Breast epithelium (tissue), 4 donors: ENCODE results near the gene LDAH. TPM values are rescaled to one million over a fixed set of nuclear protein-coding genes. Genes with fewer than 3 reads are reported as not detected.
A peak's percentile ranks its signal among the peaks of the same experiment; 100 is the strongest.

Source experiments
- DNase-seq, 2 donors: peaks; one replicate each; pipeline ENCODE4 v3.0.0-alpha.2; 2019; ENCODE audit warnings: low spot score in 2 of 2
- H3K27ac ChIP-seq, 2 donors: fragments of 200-600 bp; sonication (generic) in 1 of 2; one replicate each; pipeline ENCODE4 v1.5.1; 2016 to 2019; ENCODE audit warnings: mild to moderate bottlenecking in 1 of 2
- H3K27me3 ChIP-seq, 2 donors: fragments of 200-600 bp; sonication (generic) in 1 of 2; one replicate each; pipeline versions ENCODE4 v1.5.1 to v1.6.0; 2017 to 2019; ENCODE audit warnings: control low read depth in 1 of 2, mild to moderate bottlenecking in 1 of 2
- H3K36me3 ChIP-seq: fragments of 200-600 bp; one replicate; pipeline ENCODE4 v1.5.1; 2019
- H3K4me1 ChIP-seq, 2 donors: fragments of 200-600 bp; sonication (generic); one replicate each; pipeline ENCODE4 v1.5.1; 2016 to 2019; ENCODE audit warnings: control low read depth in 1 of 2
- H3K4me3 ChIP-seq, 3 donors: fragments of 200-600 bp; sonication (generic); 1 replicate in 2 of 3; 2 replicates in 1 of 3; pipeline ENCODE4 v1.5.1; 2016 to 2019; ENCODE audit warnings: mild to moderate bottlenecking in 3 of 3, moderate library complexity in 2 of 3
- H3K9me3 ChIP-seq, 2 donors: fragments of 200-600 bp; sonication (generic) in 1 of 2; one replicate each; pipeline ENCODE4 v1.5.1; 2016 to 2019; ENCODE audit warnings: control low read depth in 1 of 2
- POLR2A ChIP-seq: fragments of 450-650 bp; IDR thresholded peaks from one replicate; pipeline ENCODE4 v1.6.1; 2016; ENCODE audit warnings: antibody characterized with exemption, mild to moderate bottlenecking, moderate library complexity
- POLR2AphosphoS5 ChIP-seq, 3 donors: sonication (generic); formaldehyde crosslinking; IDR thresholded peaks; one replicate each; pipeline ENCODE4 v1.6.1; 2017; ENCODE audit warnings: antibody characterized with exemption in 3 of 3
- intact Hi-C: fragments of 100-400 bp; cut with DNase I; formaldehyde crosslinking; loops from one replicate; pipeline ENCODE4 v1.15.1; 2023; ENCODE audit warnings: low total_unique reads
- total RNA-seq, 3 donors: library from RNA; depleted of rRNA; stranded (reverse); fragments of >200 nt; gene quantifications; one replicate each; pipeline ENCODE4 v1.1.0, GENCODE V29; 2016
- TF ChIP-seq, protein P1 (sequence below), 3 donors: fragments of 450-650 bp; IDR thresholded peaks; one replicate each; pipeline ENCODE4 v1.5.1; 2016 to 2017; ENCODE audit warnings: antibody characterized with exemption in 3 of 3, mild to moderate bottlenecking in 3 of 3, moderate library complexity in 3 of 3

The LDAH gene
- total RNA-seq, 3 donors from 2014 or later: 12.3 to 17.0 (median 12.5) TPM

GRCh38 chr2:20637147-20637546 is 185.8 kb downstream of the LDAH start:
- intact Hi-C loops: no loop called here
- H3K27ac ChIP-seq: peak overlapping the region; percentile 65 to 84
- H3K27me3 ChIP-seq: no peaks in the 10 kb centered on the region
- TF ChIP-seq, protein P1, sequence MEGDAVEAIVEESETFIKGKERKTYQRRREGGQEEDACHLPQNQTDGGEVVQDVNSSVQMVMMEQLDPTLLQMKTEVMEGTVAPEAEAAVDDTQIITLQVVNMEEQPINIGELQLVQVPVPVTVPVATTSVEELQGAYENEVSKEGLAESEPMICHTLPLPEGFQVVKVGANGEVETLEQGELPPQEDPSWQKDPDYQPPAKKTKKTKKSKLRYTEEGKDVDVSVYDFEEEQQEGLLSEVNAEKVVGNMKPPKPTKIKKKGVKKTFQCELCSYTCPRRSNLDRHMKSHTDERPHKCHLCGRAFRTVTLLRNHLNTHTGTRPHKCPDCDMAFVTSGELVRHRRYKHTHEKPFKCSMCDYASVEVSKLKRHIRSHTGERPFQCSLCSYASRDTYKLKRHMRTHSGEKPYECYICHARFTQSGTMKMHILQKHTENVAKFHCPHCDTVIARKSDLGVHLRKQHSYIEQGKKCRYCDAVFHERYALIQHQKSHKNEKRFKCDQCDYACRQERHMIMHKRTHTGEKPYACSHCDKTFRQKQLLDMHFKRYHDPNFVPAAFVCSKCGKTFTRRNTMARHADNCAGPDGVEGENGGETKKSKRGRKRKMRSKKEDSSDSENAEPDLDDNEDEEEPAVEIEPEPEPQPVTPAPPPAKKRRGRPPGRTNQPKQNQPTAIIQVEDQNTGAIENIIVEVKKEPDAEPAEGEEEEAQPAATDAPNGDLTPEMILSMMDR (IDR thresholded peaks at IDR 0.05): no peak
- no peak for TF ChIP-seq POLR2A
- no peak for TF ChIP-seq POLR2AphosphoS5 (IDR thresholded peaks at IDR 0.05)
- H3K9me3 ChIP-seq: no peaks in the 10 kb centered on the region
- no peaks in the 10 kb centered on the region for H3K36me3 ChIP-seq
- H3K4me3 ChIP-seq: no peak overlapping the region
- DNase-seq: peak in 1 of 2 donors; percentile 70
- H3K4me1 ChIP-seq: peaks cover 20 to 27% of the 10 kb centered on the region in 2 donors

DNA sequence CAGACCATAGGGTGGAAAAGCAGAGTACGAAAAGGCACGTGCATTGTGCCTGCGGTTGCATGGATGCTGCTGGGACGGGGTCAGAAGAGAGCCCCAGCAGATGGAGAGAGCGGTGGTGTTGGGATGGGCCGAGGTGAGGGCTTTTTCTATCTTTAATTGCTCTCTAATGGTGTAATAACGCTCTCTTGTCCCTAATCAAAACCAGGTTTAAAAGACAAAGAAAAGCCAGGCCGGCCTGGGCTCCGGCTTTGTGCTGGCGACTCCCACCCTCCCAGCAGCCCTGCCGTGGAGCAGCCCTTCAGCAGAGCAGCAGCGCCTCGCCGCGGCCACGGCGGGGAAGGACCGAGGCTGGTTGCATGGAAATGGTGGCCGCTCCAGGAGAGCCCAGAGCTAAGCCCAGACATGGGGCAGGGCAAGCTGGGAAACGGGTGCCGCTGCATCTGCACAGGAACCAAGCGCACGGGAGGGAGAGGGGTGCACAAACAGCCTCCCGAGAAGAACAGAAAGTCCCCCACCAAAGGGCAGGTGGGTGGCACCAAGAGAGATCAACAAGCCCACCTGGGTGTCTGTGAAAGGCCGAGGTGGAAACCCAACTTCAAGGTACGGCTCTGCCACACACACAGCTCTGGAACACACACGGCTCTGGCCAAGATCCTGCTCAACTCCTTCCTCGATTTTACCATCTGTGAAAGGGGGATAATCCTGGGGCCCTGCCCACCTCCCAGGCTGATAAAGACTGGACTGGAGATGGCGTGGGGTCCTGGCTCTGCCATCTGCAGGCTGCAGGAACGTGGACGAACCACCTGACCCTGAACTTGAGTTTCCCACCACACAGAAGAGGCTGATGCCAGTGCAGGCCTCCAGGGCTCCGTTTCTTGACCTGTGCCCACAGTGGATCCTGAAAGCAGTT is 187.0 kb downstream of the LDAH start:
- H3K4me3 ChIP-seq: peak overlapping the region in 1 of 3 donors; percentile 31
- no peaks in the 10 kb centered on the region for H3K36me3 ChIP-seq
- intact Hi-C loops: no loop called here
- H3K9me3 ChIP-seq: no peaks in the 10 kb centered on the region
- peak overlapping the region; percentile 87 to 88 for H3K27ac ChIP-seq
- peaks cover 20 to 27% of the 10 kb centered on the region in 2 donors for H3K4me1 ChIP-seq
- TF ChIP-seq, protein P1 (IDR thresholded peaks at IDR 0.05): peak; percentile 82 to 99 (median 96)
- TF ChIP-seq POLR2AphosphoS5 (IDR thresholded peaks at IDR 0.05) (peak; percentile 74 to 97 (median 84)), POLR2A (no peak)
- peak; percentile 82 to 91 for DNase-seq
- H3K27me3 ChIP-seq: no peaks in the 10 kb centered on the region

DNA sequence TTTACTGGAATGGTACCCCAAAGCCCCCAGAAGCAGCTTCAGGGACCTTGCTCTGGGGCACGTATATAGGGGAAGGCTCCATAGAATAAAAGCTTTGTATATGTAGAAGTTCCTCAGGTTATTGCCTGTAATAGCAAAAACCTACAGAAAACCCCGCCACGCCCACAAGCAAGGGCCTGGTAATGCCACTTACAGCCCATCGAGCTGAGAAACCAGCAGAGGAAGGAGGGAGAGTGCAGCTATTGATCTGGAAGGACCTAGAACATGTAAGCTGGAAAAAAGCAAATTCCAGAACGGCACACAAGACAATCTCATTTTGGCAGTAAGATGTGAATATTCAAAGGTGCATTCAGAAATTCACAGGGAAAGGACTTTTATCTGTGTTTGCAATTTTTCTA is 187.8 kb downstream of the LDAH start:
- H3K27me3 ChIP-seq: no peaks in the 10 kb centered on the region
- intact Hi-C loops: no loop called here
- H3K27ac ChIP-seq: peak overlapping the region; percentile 87 to 88
- peaks cover 20 to 27% of the 10 kb centered on the region in 2 donors for H3K4me1 ChIP-seq
- H3K9me3 ChIP-seq: no peaks in the 10 kb centered on the region
- no peaks in the 10 kb centered on the region for H3K36me3 ChIP-seq
- no peak for TF ChIP-seq POLR2A
- TF ChIP-seq, protein P1 (IDR thresholded peaks at IDR 0.05): no peak
- TF ChIP-seq POLR2AphosphoS5 (IDR thresholded peaks at IDR 0.05): no peak
- no peak overlapping the region for H3K4me3 ChIP-seq
- no peak for DNase-seq

- Histone ChIP-seq H3K36me3 (no peaks in the 10 kb centered on the region), H3K27me3 (no peaks in the 10 kb centered on the region), H3K4me1 (peaks cover 20 to 27% of the 10 kb centered on the region in 2 donors), H3K9me3 (no peaks in the 10 kb centered on the region), H3K27ac (peak overlapping the region; percentile 87 to 88), H3K4me3 (peak overlapping the region in 1 of 3 donors; percentile 3)
- DNase-seq: peak; percentile 71 to 80
- intact Hi-C loops: no loop called here
- TF ChIP-seq POLR2A (no peak), POLR2AphosphoS5 (IDR thresholded peaks at IDR 0.05) (no peak)
- TF ChIP-seq, protein P1 (IDR thresholded peaks at IDR 0.05): no peak
These were observed 188.3 kb downstream of the LDAH start for GRCh38 chr2:20634507-20635112.

Other genes starting within 250 kb of the LDAH start
- gene HS1BP3, start 172.0 kb downstream of the LDAH start, total RNA-seq: 10 to 100 TPM; 19.0 to 31.8 (median 25.9) TPM
- gene GDF7, start 156.0 kb downstream of the LDAH start, total RNA-seq: under 1 TPM; under 0.01 to 0.15 (median under 0.01) TPM
- gene APOB, start 221.0 kb upstream of the LDAH start, total RNA-seq: 1 to 10 TPM; 3.2 to 5.6 (median 4.3) TPM